GM18907 (cell line): ENCODE measurements around the gene ABCC9.

Experiments used
- ATAC-seq: cut with Tn5 transposase; IDR thresholded peaks from one replicate; pipeline ENCODE4 v1.9.1; 2021; ENCODE audit warnings: mild to moderate bottlenecking, moderate library complexity; ENCODE audit not compliant: unreplicated experiment

ABCC9 gene

DNA sequence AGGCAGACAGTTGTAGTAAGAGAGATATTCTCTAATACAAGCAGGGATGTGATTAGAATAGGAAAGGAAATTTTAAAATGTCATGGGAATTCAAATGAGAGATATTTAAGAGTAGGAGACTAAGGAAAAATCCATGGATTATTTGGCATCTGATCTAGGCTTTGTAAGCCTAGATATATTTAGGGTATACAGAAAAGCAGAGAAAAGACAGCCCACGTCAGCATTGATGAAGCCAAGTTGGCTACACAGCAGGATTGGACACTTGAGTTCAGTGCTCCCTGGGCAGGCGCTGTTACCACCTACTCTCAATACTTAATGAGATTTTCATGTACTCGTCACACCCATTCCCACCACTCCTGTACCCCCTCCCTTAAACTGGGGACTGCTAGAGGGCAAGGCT, 165.1 kb downstream of the ABCC9 start:
- ATAC-seq: no peak

DNA sequence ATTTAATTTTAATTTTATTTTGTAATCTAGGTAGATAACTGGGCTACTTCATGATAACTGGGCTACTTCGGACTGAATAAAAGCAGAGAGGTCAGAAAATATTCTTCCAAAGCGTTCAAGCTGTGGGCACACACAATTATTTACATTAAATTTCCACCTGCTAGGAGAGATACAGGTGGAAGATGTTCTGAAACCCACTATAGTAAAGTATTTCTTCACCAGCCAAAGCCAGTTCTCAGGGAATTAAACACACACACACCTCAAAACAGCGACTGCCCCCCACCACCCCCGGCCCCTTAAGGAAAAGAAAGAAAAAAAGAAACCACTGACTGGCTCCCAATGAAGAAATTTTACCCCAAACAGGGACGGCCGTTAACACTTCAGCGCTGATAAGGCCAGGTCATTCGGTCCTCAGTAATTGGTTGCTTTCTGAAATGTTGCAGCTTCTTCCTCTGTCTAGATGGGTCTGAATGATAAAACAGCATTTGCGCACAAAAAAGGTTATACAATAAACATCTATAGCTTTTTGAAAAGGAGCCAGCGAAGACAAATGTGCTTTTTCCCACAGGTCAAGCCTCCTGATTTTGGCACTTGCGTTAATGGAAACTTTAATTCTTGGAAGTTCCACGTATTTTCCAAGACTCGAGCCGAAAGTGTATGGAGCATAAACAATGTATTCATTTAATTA, 165.9 kb downstream of the ABCC9 start:
- no peak for ATAC-seq

DNA sequence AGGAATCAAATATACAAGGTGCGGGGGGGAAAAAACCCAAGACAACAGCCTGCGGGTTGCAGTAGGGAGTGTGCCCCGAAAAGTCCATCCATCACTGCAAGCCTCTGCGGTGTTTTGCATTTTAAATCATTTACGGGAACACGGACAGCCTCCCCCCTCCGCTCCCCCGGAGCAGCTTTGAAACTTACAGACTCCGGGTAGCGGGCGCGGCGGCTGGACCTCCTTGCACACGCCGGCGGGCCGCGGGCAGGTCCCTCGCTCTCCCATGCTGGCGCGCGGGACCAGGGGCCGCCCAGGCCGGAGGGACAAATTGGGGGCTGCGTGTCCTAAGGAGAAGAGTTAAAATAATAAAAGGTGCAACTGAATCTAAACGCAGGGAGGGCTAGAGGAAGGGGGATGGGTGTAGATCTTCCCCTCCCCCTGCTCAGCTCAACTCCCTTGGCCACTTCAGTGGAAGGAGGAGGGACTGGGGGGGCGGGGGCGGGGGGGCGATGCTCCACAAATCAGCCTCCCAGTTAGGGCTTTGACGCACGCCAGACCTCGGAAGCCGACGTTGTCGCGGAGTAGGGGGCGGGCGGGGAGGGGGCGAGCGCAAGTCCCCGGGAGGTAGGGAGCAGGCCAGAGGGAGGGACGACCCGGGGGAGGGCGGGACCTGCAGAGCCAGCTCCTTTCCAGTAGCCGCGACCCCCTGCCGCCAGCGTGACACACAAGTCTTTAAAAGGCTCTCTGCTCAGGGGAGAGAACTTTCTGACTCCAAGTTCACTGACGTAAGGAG, 166.7 kb downstream of the ABCC9 start, which contains the start of gene KCNJ8:
Gene KCNJ8, minus strand, starts transcription at position 349 of the 775 bp plus-strand sequence. CDS start 1,090 bp downstream, outside the sequence.
- ATAC-seq: peak; percentile 49

DNA sequence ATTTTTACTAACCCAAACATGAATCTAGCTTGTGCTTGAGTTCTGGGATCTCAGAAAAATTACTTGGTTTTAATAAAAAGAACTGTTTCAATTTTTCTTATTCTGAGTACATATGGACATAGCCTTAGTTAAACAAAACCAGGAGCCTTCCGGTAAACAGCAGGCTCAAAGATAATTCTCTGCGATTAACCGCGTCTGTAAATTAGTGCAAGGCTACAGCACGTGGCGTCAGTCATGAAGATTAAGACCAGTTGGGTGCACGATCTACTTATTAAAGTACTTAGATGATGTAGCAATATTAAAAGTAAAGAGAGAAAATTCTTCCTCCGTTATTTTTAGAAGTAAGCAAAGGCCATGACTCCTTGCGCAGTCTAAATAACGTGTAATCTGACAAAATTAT, 167.4 kb downstream of the ABCC9 start:
- no peak for ATAC-seq

- no peak for ATAC-seq
These were observed 167.9 kb downstream of the ABCC9 start for GRCh38 chr12:21773263-21773741.

DNA sequence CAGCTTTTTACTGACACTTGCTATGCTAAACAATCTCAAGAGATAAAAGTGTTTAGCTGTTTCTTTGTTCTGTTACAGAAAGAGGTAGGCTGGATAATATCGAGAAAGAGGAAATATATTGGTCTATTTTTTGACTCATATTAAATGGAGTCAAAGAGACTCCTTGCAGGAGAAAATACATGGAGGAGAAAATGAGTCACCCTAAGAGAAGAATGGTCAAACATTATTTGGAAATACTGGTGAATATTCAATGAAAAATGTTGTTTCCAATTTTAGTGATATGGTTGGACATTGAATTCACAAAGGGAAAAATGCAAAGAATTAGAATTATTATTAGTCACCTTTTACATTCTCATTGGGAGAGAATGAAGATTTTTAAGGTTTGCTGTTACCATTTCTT, 169.9 kb downstream of the ABCC9 start:
- ATAC-seq: no peak

DNA sequence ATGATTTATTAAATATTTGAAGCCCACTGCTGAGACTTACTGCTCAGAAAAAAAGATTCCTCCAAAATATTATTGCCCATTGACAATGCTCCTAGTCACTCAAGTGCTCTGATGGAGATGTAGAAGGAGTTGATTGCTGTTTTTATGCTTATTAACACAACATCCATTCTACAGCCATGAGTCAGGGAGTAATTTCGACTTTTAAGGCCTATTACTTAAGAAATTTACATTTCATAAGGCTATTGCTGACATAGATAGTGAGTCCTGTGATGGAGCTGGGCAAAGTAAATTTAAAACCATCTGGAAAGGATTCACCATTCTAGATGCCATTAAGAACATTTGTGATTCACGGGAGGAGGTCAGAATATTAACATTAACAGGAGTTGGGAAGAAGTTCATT, 171.9 kb downstream of the ABCC9 start:
- no peak for ATAC-seq

- ATAC-seq: no peak
These were observed 174.8 kb downstream of the ABCC9 start for GRCh38 chr12:21766403-21766802.

DNA sequence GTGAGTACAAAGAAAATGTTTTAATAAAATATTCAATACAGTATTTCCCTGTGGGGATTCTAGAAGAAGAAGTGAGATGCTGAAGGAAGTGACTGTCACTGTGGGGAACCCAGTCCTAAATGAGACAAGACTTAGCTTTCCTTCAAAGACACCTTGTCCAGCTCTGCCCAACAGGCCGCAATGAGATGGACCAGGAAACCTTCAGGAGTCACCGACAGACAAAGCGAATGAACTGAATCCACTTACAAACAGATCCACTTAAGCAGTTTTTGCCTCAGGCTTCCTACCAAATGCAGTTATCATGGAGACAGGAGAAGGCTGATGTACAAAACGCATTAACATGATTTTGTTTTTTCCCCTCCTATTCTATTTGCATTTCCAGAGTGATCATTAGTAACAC, 176.3 kb downstream of the ABCC9 start:
- ATAC-seq: no peak

GRCh38 chr12:21764065-21764464, 177.2 kb downstream of the ABCC9 start:
- no peak for ATAC-seq

DNA sequence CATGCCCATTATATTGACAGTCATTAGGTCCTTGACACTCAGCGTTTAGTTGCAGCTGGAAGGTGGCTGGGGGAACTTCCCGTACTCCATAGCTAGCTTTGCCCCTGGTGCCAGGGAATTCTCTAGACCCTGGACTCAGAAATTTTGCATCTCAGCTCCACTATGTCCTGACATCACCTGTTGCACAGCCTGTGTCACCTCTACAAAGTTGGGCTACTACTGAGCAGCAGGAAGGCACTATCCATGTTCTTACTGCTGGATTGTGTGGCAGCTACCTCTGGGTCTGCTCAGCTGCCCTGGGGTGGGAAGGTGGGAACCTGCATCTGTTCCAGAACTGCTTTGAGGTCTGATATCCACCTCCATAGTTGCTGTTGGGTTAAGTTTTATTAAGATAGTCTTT, 177.7 kb downstream of the ABCC9 start:
- no peak for ATAC-seq

DNA sequence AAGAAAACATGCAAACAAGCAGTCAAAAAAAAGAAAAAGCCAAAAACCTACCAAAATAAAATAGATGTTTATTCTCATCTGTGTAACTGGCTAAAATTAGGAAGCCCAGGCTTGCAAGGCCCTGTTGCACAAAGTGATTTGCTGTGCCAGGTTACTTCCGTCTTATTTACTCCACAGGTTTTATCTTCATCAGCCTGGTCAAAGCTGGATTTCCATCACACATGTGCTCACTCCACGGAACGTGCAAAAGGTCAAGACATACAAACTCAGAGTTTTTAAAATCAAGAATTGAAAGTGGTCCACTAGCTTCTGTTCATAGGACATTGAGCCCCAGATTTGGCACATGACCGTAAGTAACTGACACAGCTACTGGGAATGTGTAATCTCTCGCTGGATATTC, 181.5 kb downstream of the ABCC9 start:
- no peak for ATAC-seq

DNA sequence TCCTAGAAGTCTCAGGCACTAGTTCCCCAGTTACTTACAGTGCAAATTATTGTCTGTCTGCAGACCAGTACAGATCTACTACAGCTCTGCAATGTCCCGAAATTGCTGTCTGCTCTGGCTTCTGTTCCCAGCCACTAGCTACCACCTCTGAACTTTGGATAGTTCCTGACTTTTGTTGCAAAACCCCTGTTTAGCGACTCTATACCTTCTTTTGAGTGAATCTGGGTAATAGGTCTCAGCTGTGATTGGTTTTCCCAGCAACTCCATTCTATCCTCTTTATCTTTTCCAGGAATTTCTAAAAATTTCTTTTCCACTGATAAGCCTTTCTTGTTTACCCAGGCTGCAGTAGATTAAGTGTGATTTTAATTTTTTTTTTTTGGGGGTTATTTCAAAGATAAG, 183.5 kb downstream of the ABCC9 start:
- ATAC-seq: no peak

GRCh38 chr12:21756699-21757098, 184.5 kb downstream of the ABCC9 start:
- no peak for ATAC-seq

DNA sequence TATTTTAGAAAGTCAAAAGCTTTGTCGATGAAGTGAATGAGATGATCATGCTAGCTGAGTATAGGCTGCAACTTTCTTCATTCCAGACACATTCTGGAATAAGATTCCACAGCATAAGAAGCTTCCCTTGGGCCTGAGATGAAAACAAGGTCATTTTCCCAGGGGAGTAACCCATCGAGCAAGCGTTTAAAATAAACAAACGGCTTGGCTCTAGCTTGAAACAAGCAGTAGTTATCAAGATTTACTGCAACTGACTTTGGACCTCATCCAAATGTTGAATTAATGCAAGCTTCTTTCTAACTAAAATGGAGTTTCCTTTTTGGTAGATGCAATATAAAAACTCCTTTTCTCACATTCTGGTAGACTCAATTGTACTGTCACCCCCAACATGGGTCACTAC, 189.7 kb downstream of the ABCC9 start:
- no peak for ATAC-seq
